Activated CD4-positive, alpha-beta T cell treated with anti-CD3 and anti-CD28 coated beads for 24 hours (primary cell): ENCODE data around the gene PPARA.
"Not testable (repeated sequence)": the region's sequence is repeated elsewhere in the genome, so short reads cannot be mapped to it uniquely, and the experiment has no call there.

Experiments used
- DNase-seq, 2 donors: peaks; one replicate each; pipeline ENCODE4 v3.0.0-alpha.2; 2020; ENCODE audit warnings: low read depth in 2 of 2

The PPARA gene

GRCh38 chr22:46244771-46245170, 94.4 kb downstream of the PPARA start:
- DNase-seq, result no peak

- no peak for DNase-seq
Observed at GRCh38 chr22:46245511-46245910, 95.2 kb downstream of the PPARA start.

- no peak for DNase-seq
Observed at GRCh38 chr22:46246178-46246577, 95.9 kb downstream of the PPARA start.

GRCh38 chr22:46247443-46247975, 97.2 kb downstream of the PPARA start:
- no peak for DNase-seq

GRCh38 chr22:46250035-46250782, 99.9 kb downstream of the PPARA start, which contains the start of gene CDPF1:
Gene CDPF1, minus strand, starts transcription at chr22:46250293. Its CDS starts 2,009 bp downstream, at chr22:46248284.
- peak; percentile 85 to 87 for DNase-seq

- no peak for DNase-seq
Observed at GRCh38 chr22:46250783-46251125, 100.4 kb downstream of the PPARA start.

- DNase-seq, result no peak
Observed at GRCh38 chr22:46251266-46251665, 100.9 kb downstream of the PPARA start.

GRCh38 chr22:46251816-46252380, 101.6 kb downstream of the PPARA start:
- no peak for DNase-seq

GRCh38 chr22:46256358-46256958, 106.1 kb downstream of the PPARA start:
- DNase-seq, result no peak

GRCh38 chr22:46259374-46259773, 109.0 kb downstream of the PPARA start:
- no peak for DNase-seq

GRCh38 chr22:46260038-46260437, 109.7 kb downstream of the PPARA start:
- DNase-seq, result no peak

GRCh38 chr22:46262449-46263215, 112.3 kb downstream of the PPARA start:
- DNase-seq, result peak in 1 of 2 donors; percentile 22

GRCh38 chr22:46263216-46263590, 112.9 kb downstream of the PPARA start, which contains the start of gene PKDREJ:
Gene PKDREJ, minus strand, starts transcription at chr22:46263343. Its CDS starts 21 bp downstream, at chr22:46263322.
- DNase-seq, result no peak

- DNase-seq, result not testable (repeated sequence)
Observed at GRCh38 chr22:46264520-46264919, 114.2 kb downstream of the PPARA start.

- not testable (repeated sequence) for DNase-seq
Observed at GRCh38 chr22:46265627-46266026, 115.3 kb downstream of the PPARA start.

GRCh38 chr22:46267431-46268279, 117.3 kb downstream of the PPARA start, which contains the start of gene TTC38:
Gene TTC38, plus strand, starts transcription at chr22:46268008. Its CDS starts 32 bp downstream, at chr22:46268040.
- DNase-seq, result peak in 1 of 2 donors; percentile 38

- no peak for DNase-seq
Observed at GRCh38 chr22:46269564-46269963, 119.2 kb downstream of the PPARA start.

GRCh38 chr22:46272196-46272595, 121.9 kb downstream of the PPARA start:
- DNase-seq, result no peak

- no peak for DNase-seq
Observed at GRCh38 chr22:46272762-46273431, 122.6 kb downstream of the PPARA start.

GRCh38 chr22:46273432-46274148, 123.3 kb downstream of the PPARA start:
- no peak for DNase-seq
